ENCODE results near the gene ASB6.

Gene ASB6

GRCh38 chr9:129653823-129654553 lies 12.0 kb upstream of the ASB6 start:
- no peak for DNase-seq (ENCODE audit: low read depth)
- H3K4me3 ChIP-seq (ENCODE audit: low read depth, low read length): no peak overlapping the region
- TF ChIP-seq CTCF (IDR thresholded peaks at IDR 0.05; ENCODE audit: control insufficient read depth, extremely low read depth, insufficient read depth): no peak

- DNase-seq (ENCODE audit: low read depth): no peak
- H3K4me3 ChIP-seq (ENCODE audit: low read depth, low read length): no peak overlapping the region
- TF ChIP-seq CTCF (IDR thresholded peaks at IDR 0.05; ENCODE audit: control insufficient read depth, extremely low read depth, insufficient read depth): no peak
Measured at GRCh38 chr9:129650680-129651235, 8.8 kb upstream of the ASB6 start.

GRCh38 chr9:129649726-129650679 lies 8.1 kb upstream of the ASB6 start:
- TF ChIP-seq CTCF (IDR thresholded peaks at IDR 0.05; ENCODE audit: control insufficient read depth, extremely low read depth, insufficient read depth): no peak
- no peak overlapping the region for H3K4me3 ChIP-seq (ENCODE audit: low read depth, low read length)
- DNase-seq (ENCODE audit: low read depth): no peak

- no peak for TF ChIP-seq CTCF (IDR thresholded peaks at IDR 0.05; ENCODE audit: control insufficient read depth, extremely low read depth, insufficient read depth)
- no peak for DNase-seq (ENCODE audit: low read depth)
- no peak overlapping the region for H3K4me3 ChIP-seq (ENCODE audit: low read depth, low read length)
Measured at GRCh38 chr9:129648764-129649115, 6.8 kb upstream of the ASB6 start.

GRCh38 chr9:129648092-129648763 lies 6.3 kb upstream of the ASB6 start:
- no peak overlapping the region for H3K4me3 ChIP-seq (ENCODE audit: low read depth, low read length)
- DNase-seq (ENCODE audit: low read depth): no peak
- no peak for TF ChIP-seq CTCF (IDR thresholded peaks at IDR 0.05; ENCODE audit: control insufficient read depth, extremely low read depth, insufficient read depth)

GRCh38 chr9:129647635-129648034 lies 5.7 kb upstream of the ASB6 start:
- TF ChIP-seq CTCF (IDR thresholded peaks at IDR 0.05; ENCODE audit: control insufficient read depth, extremely low read depth, insufficient read depth): no peak
- H3K4me3 ChIP-seq (ENCODE audit: low read depth, low read length): no peak overlapping the region
- no peak for DNase-seq (ENCODE audit: low read depth)

All from LNCaP clone FGC (cell line).